Caco-2 (cell line): Measurements from ENCODE around the gene ZNF583. TPM values are rescaled to one million over a fixed set of nuclear protein-coding genes. Genes with fewer than 3 reads are reported as not detected.
A peak's percentile ranks its signal among the peaks of the same experiment; 100 is the strongest.

Experiments used
- Bru-seq: library from RNA; stranded (reverse); fragments of 400-500 nt; gene quantifications from one replicate; lab custom pipeline; 2021; lab: Mats Ljungman, UMichigan
- BruChase-seq, 2 experiments: library from RNA; stranded (reverse); fragments of 400-500 nt; gene quantifications; one replicate each; lab custom pipeline; 2021; lab: Mats Ljungman, UMichigan
- BruUV-seq: library from RNA; stranded (reverse); fragments of 400-500 nt; replicated peaks from 2 replicates; lab custom pipeline; 2021; lab: Mats Ljungman, UMichigan
- CTCF ChIA-PET: fragments of 300-600 bp; sonication (Branson Sonifier 250); formaldehyde crosslinking; loops from one replicate; lab custom pipeline; 2022; ENCODE audit warnings: antibody characterized with exemption; lab: Charles Lee
- POLR2A ChIA-PET: fragments of 300-600 bp; sonication (Branson Sonifier 250); formaldehyde crosslinking; loops from one replicate; lab custom pipeline; 2022; ENCODE audit warnings: antibody characterized with exemption; lab: Charles Lee
- DNase-seq, 2 experiments: peaks; one replicate each; pipeline versions ENCODE4 v3.0.0 to v3.0.0-alpha.2; 2020 to 2022
- H3K27me3 ChIP-seq: replicated peaks from 2 replicates; pipeline ENCODE4 v1.6.0; 2011; ENCODE audit warnings: low read length; ENCODE audit not compliant: control insufficient read depth, insufficient read depth
- H3K36me3 ChIP-seq: 2 replicates; pipeline ENCODE4 v1.5.1; 2011; ENCODE audit warnings: low read length; ENCODE audit not compliant: control insufficient read depth, insufficient read depth
- H3K4me1 ChIP-seq: fragments of 250-450 bp; sonication (Bioruptor Pico); 2 replicates; pipeline ENCODE4 v1.5.1; 2020; ENCODE audit warnings: mild to moderate bottlenecking
- H3K4me3 ChIP-seq: 2 replicates; pipeline ENCODE4 v1.5.1; 2011; ENCODE audit warnings: low read depth, mild to moderate bottlenecking, control low read depth, low read length
- H3K9me3 ChIP-seq: fragments of 250-450 bp; sonication (Bioruptor Pico); 2 replicates; pipeline ENCODE4 v1.5.1; 2020; ENCODE audit warnings: mild to moderate bottlenecking, moderate library complexity
- H3K27ac Mint-ChIP-seq: one replicate; pipeline ENCODE4 v1.8.0; 2022; ENCODE audit warnings: mixed read lengths; ENCODE audit not compliant: unreplicated experiment
- H3K27me3 Mint-ChIP-seq: one replicate; pipeline ENCODE4 v1.8.0; 2022; ENCODE audit warnings: mixed read lengths; ENCODE audit not compliant: insufficient read depth, unreplicated experiment
- H3K36me3 Mint-ChIP-seq: one replicate; pipeline ENCODE4 v1.8.0; 2022; ENCODE audit warnings: mild to moderate bottlenecking, mixed read lengths; ENCODE audit not compliant: insufficient read depth, unreplicated experiment
- H3K4me1 Mint-ChIP-seq: one replicate; pipeline ENCODE4 v1.8.0; 2022; ENCODE audit warnings: low read depth, mixed read lengths; ENCODE audit not compliant: unreplicated experiment
- H3K4me3 Mint-ChIP-seq: one replicate; pipeline ENCODE4 v1.8.0; 2022; ENCODE audit warnings: mild to moderate bottlenecking, moderate library complexity, mixed read lengths; ENCODE audit not compliant: unreplicated experiment
- H3K9me3 Mint-ChIP-seq: one replicate; pipeline ENCODE4 v1.8.0; 2022; ENCODE audit warnings: mixed read lengths; ENCODE audit not compliant: unreplicated experiment
- CTCF ChIP-seq, 2 experiments: fragments of 200-600 bp in 1 of 2; IDR thresholded peaks; 1 replicate in 1 of 2; 2 replicates in 1 of 2; pipeline versions ENCODE4 v1.5.1 to v1.8.0; 2011 to 2022; ENCODE audit warnings: antibody characterized with exemption in 1 of 2, control low read depth in 1 of 2, inconsistent platforms in 1 of 2, low read depth in 1 of 2, low read length in 1 of 2, mild to moderate bottlenecking in 1 of 2, moderate library complexity in 1 of 2; ENCODE audit not compliant: insufficient read depth in 1 of 2, severe bottlenecking in 1 of 2, unreplicated experiment in 1 of 2
- intact Hi-C: fragments of 100-400 bp; cut with micrococcal nuclease; formaldehyde crosslinking; loops from one replicate; pipeline ENCODE4 v1.10.0; 2022; ENCODE audit not compliant: unreplicated experiment
- long read RNA-seq: library from polyadenylated mRNA; stranded (forward); transcript quantifications from one replicate; pipeline ENCODE4 v2.0.0, GENCODE V29; 2022
- total RNA-seq: library from RNA; stranded (reverse); gene quantifications from 2 replicates; pipeline ENCODE4 v1.2.3, GENCODE V29; 2022

The ZNF583 gene
- total RNA-seq (not detected in 2 replicates), Bru-seq, nascent RNA (percentile 14 among the genes with signal in this experiment), BruChase-seq, experiment 1, labeled RNA remaining after a 2-hour chase (percentile 7 among the genes with signal in this experiment), BruChase-seq, experiment 2, labeled RNA remaining after a 6-hour chase (not detected)
- long read RNA-seq: 0 reads

GRCh38 chr19:56403764-56404704 is at the start of gene ZNF583:
ZNF583 (plus strand) TSS chr19:56404332; CDS start chr19:56407115, 2,783 bp downstream.
- ChIA-PET CTCF (no interaction called here), POLR2A (no interaction called here)
- no TSS peak for BruUV-seq
- intact Hi-C loops: no loop called here
- no peaks in the 10 kb centered on the region for H3K27me3 Mint-ChIP-seq
- no peak within 1 kb of the TSS for H3K27ac Mint-ChIP-seq
- no peaks in the 10 kb centered on the region for H3K4me1 Mint-ChIP-seq
- Histone ChIP-seq H3K4me1 (no peaks in the 10 kb centered on the region), H3K9me3 (peaks cover 52% of the 10 kb centered on the region), H3K27me3 (no peaks in the 10 kb centered on the region), H3K4me3 (peak within 1 kb of the TSS; percentile 27), H3K36me3 (no peaks in the 10 kb centered on the region)
- TF ChIP-seq CTCF (IDR thresholded peaks at IDR 0.05; ENCODE audit: insufficient read depth in 1 of 2, low read depth in 1 of 2, low read length in 1 of 2, severe bottlenecking in 1 of 2, unreplicated experiment in 1 of 2): no peak
- DNase-seq: peak; percentile 21 to 47
- peak within 1 kb of the TSS; percentile 23 for H3K4me3 Mint-ChIP-seq
- H3K9me3 Mint-ChIP-seq: peaks cover 72% of the 10 kb centered on the region
- no peaks in the 10 kb centered on the region for H3K36me3 Mint-ChIP-seq

- ChIA-PET POLR2A (no interaction called here), CTCF (no interaction called here)
- Histone ChIP-seq H3K27me3 (no peaks in the 10 kb centered on the region), H3K4me1 (peaks cover 4% of the 10 kb centered on the region; the same call in 1 of the 2 replicates), H3K9me3 (peaks cover 4% of the 10 kb centered on the region; the same call in 1 of the 2 replicates), H3K4me3 (no peak overlapping the region), H3K36me3 (no peaks in the 10 kb centered on the region)
- TF ChIP-seq CTCF (IDR thresholded peaks at IDR 0.05; ENCODE audit: insufficient read depth in 1 of 2, low read depth in 1 of 2, low read length in 1 of 2, severe bottlenecking in 1 of 2, unreplicated experiment in 1 of 2): no peak
- H3K27ac Mint-ChIP-seq: no peak overlapping the region
- DNase-seq: no peak
- intact Hi-C loops: no loop called here
- H3K9me3 Mint-ChIP-seq: peaks cover 71% of the 10 kb centered on the region
- no TSS peak for BruUV-seq
- no peaks in the 10 kb centered on the region for H3K4me1 Mint-ChIP-seq
- no peaks in the 10 kb centered on the region for H3K36me3 Mint-ChIP-seq
- no peaks in the 10 kb centered on the region for H3K27me3 Mint-ChIP-seq
- no peak overlapping the region for H3K4me3 Mint-ChIP-seq
Measured at GRCh38 chr19:56355517-56355916, 48.6 kb upstream of the ZNF583 start.

GRCh38 chr19:56356944-56357343 is 47.2 kb upstream of the ZNF583 start:
- Mint-ChIP-seq H3K27me3 (no peaks in the 10 kb centered on the region), H3K4me1 (no peaks in the 10 kb centered on the region), H3K9me3 (peaks cover 70% of the 10 kb centered on the region), H3K4me3 (no peak overlapping the region), H3K36me3 (no peaks in the 10 kb centered on the region), H3K27ac (no peak overlapping the region)
- TF ChIP-seq CTCF (IDR thresholded peaks at IDR 0.05; ENCODE audit: insufficient read depth in 1 of 2, low read depth in 1 of 2, low read length in 1 of 2, severe bottlenecking in 1 of 2, unreplicated experiment in 1 of 2): no peak
- Histone ChIP-seq H3K36me3 (no peaks in the 10 kb centered on the region), H3K4me3 (no peak overlapping the region), H3K4me1 (peaks cover 4% of the 10 kb centered on the region; the same call in 1 of the 2 replicates), H3K9me3 (peaks cover 4% of the 10 kb centered on the region; the same call in 1 of the 2 replicates), H3K27me3 (no peaks in the 10 kb centered on the region)
- ChIA-PET CTCF (no interaction called here), POLR2A (no interaction called here)
- intact Hi-C loops: no loop called here
- BruUV-seq: no TSS peak
- no peak for DNase-seq
